DND-41 (cell line): ENCODE results near the gene COQ8B.
"Not testable (repeated sequence)": the region's sequence is repeated elsewhere in the genome, so short reads cannot be mapped to it uniquely, and the experiment has no call there.

ENCODE experiments used
- ATAC-seq: fragments of 200-7000 bp; cut with Tn5 transposase; 3 replicates; pipeline ENCODE4 v1.9.1; 2021; ENCODE audit warnings: low read depth; ENCODE audit not compliant: insufficient read depth
- DNase-seq: peaks from one replicate; pipeline ENCODE4 v3.0.0-alpha.2; 2020
- H2AFZ ChIP-seq: 2 replicates; pipeline ENCODE4 v1.6.0; 2012; ENCODE audit warnings: low read depth, low read length
- H3K27ac ChIP-seq: 2 replicates; pipeline ENCODE4 v1.5.1; 2012; ENCODE audit warnings: low read length, inconsistent platforms
- H3K27me3 ChIP-seq: fragments of 200-600 bp; sonication (generic); 2 replicates; pipeline ENCODE4 v1.6.0; 2012; ENCODE audit warnings: low read length, mild to moderate bottlenecking, inconsistent platforms; ENCODE audit not compliant: insufficient read depth, poor library complexity
- H3K36me3 ChIP-seq: 2 replicates; pipeline ENCODE4 v1.5.1; 2012; ENCODE audit warnings: low read length, inconsistent platforms; ENCODE audit not compliant: insufficient read depth
- H3K4me1 ChIP-seq: 2 replicates; pipeline ENCODE4 v1.5.1; 2012; ENCODE audit warnings: mild to moderate bottlenecking, low read length; ENCODE audit not compliant: insufficient read depth
- H3K4me2 ChIP-seq: 2 replicates; pipeline ENCODE4 v1.6.0; 2012; ENCODE audit warnings: mild to moderate bottlenecking, moderate library complexity, low read length, inconsistent platforms; ENCODE audit not compliant: insufficient read depth
- H3K4me3 ChIP-seq, 2 experiments: fragments of 200-600 bp in 1 of 2; shearing (Covaris generic) in 1 of 2; 2 replicates each; pipeline ENCODE4 v1.5.1; 2012 to 2016; ENCODE audit warnings: inconsistent platforms in 2 of 2, low read length in 2 of 2, mild to moderate bottlenecking in 2 of 2, low read depth in 1 of 2, moderate library complexity in 1 of 2
- H3K79me2 ChIP-seq: 2 replicates; pipeline ENCODE4 v1.6.0; 2012; ENCODE audit warnings: low read length, inconsistent platforms; ENCODE audit not compliant: insufficient read depth
- H3K9ac ChIP-seq: 2 replicates; pipeline ENCODE4 v1.6.0; 2012; ENCODE audit warnings: low read depth, mild to moderate bottlenecking, inconsistent platforms, low read length, moderate library complexity
- H3K9me3 ChIP-seq: 2 replicates; pipeline ENCODE4 v1.5.1; 2012; ENCODE audit warnings: low read length, moderate library complexity, mild to moderate bottlenecking, inconsistent platforms; ENCODE audit not compliant: insufficient read depth, severe bottlenecking
- H4K20me1 ChIP-seq: 2 replicates; pipeline ENCODE4 v1.6.0; 2012; ENCODE audit warnings: low read length; ENCODE audit not compliant: insufficient read depth
- CTCF ChIP-seq: IDR thresholded peaks from 2 replicates; pipeline ENCODE4 v1.5.1; 2012; ENCODE audit warnings: borderline replicate concordance, low read length, moderate library complexity, mild to moderate bottlenecking; ENCODE audit not compliant: poor library complexity, severe bottlenecking; ENCODE audit errors: extremely low read depth
- EZH2 ChIP-seq: IDR thresholded peaks from 3 replicates; pipeline ENCODE4 v1.6.1; 2012; ENCODE audit warnings: borderline replicate concordance, low read depth, mild to moderate bottlenecking, moderate library complexity, low read length, inconsistent platforms; ENCODE audit not compliant: severe bottlenecking

COQ8B gene

GRCh38 chr19:40659566-40659965 lies 57.1 kb downstream of the COQ8B start:
- H2AFZ ChIP-seq: no peak overlapping the region
- no peaks in the 10 kb centered on the region for H4K20me1 ChIP-seq
- TF ChIP-seq EZH2: no peak
- no peak for TF ChIP-seq CTCF
- no peaks in the 10 kb centered on the region for H3K27me3 ChIP-seq
- DNase-seq (no peak), ATAC-seq (no peak)
- H3K9me3 ChIP-seq: no peaks in the 10 kb centered on the region
- no peak overlapping the region for H3K4me3 ChIP-seq
- H3K9ac ChIP-seq: no peak overlapping the region
- no peaks in the 10 kb centered on the region for H3K36me3 ChIP-seq
- no peaks in the 10 kb centered on the region for H3K79me2 ChIP-seq
- H3K4me2 ChIP-seq: no peak overlapping the region
- H3K27ac ChIP-seq: no peak overlapping the region
- peaks cover 18% of the 10 kb centered on the region for H3K4me1 ChIP-seq

GRCh38 chr19:40659116-40659515 lies 57.6 kb downstream of the COQ8B start:
- Histone ChIP-seq H4K20me1 (no peaks in the 10 kb centered on the region), H3K27me3 (no peaks in the 10 kb centered on the region), H3K27ac (no peak overlapping the region), H2AFZ (no peak overlapping the region), H3K9ac (no peak overlapping the region), H3K79me2 (no peaks in the 10 kb centered on the region), H3K36me3 (no peaks in the 10 kb centered on the region), H3K4me1 (peaks cover 18% of the 10 kb centered on the region), H3K9me3 (no peaks in the 10 kb centered on the region), H3K4me3 (no peak overlapping the region), H3K4me2 (no peak overlapping the region)
- DNase-seq (no peak), ATAC-seq (no peak)
- TF ChIP-seq EZH2 (no peak), CTCF (no peak)

- TF ChIP-seq CTCF (no peak), EZH2 (no peak)
- no peak for ATAC-seq
- no peak overlapping the region for H3K27ac ChIP-seq
Observed at GRCh38 chr19:40658031-40658430, 58.7 kb downstream of the COQ8B start.

GRCh38 chr19:40655684-40656083 lies 61.0 kb downstream of the COQ8B start:
- H3K9ac ChIP-seq, H3K4me3 ChIP-seq, H3K4me1 ChIP-seq, H3K27me3 ChIP-seq, H3K9me3 ChIP-seq, ATAC-seq, H3K79me2 ChIP-seq, H2AFZ ChIP-seq, H4K20me1 ChIP-seq, H3K4me2 ChIP-seq, H3K27ac ChIP-seq, H3K36me3 ChIP-seq, DNase-seq: not testable (repeated sequence)

More at GRCh38 chr19:40658031-40658430, 58.7 kb downstream of the COQ8B start:
- no peaks in the 10 kb centered on the region for H3K36me3 ChIP-seq
- H3K4me2 ChIP-seq: no peak overlapping the region
- no peaks in the 10 kb centered on the region for H3K27me3 ChIP-seq
- no peaks in the 10 kb centered on the region for H3K79me2 ChIP-seq
- H2AFZ ChIP-seq: no peak overlapping the region
- H3K9ac ChIP-seq: no peak overlapping the region
- H3K4me3 ChIP-seq: no peak overlapping the region
- no peaks in the 10 kb centered on the region for H4K20me1 ChIP-seq
- no peaks in the 10 kb centered on the region for H3K9me3 ChIP-seq
- peaks cover 9% of the 10 kb centered on the region; the same call in 1 of the 2 replicates for H3K4me1 ChIP-seq
- no peak for DNase-seq

GRCh38 chr19:40652303-40652702 lies 64.4 kb downstream of the COQ8B start:
- not testable (repeated sequence) for H3K9me3 ChIP-seq, ATAC-seq, H3K27ac ChIP-seq, DNase-seq, H2AFZ ChIP-seq, H3K9ac ChIP-seq, H3K27me3 ChIP-seq, H3K4me2 ChIP-seq, H3K4me3 ChIP-seq, H4K20me1 ChIP-seq, H3K4me1 ChIP-seq, H3K36me3 ChIP-seq, H3K79me2 ChIP-seq
